HCT116 (cell line): ENCODE results near the gene ARL2BP.

Experiments used
- ATF3 ChIP-seq: IDR thresholded peaks from 2 replicates; pipeline ENCODE4 v1.6.1; 2012
- CBX3 ChIP-seq: IDR thresholded peaks from 2 replicates; pipeline ENCODE4 v1.6.1; 2012; ENCODE audit warnings: low read depth
- CEBPB ChIP-seq: IDR thresholded peaks from 2 replicates; pipeline ENCODE4 v1.6.1; 2012; ENCODE audit warnings: low read depth
- CTCF ChIP-seq, 3 experiments: fragments of 200-600 bp in 1 of 3; sonication (generic) in 1 of 3; IDR thresholded peaks in 2 of 3; conservative IDR thresholded peaks in 1 of 3; 2 replicates each; pipeline ENCODE4 v1.5.1; 2012 to 2017; ENCODE audit warnings: low read depth in 2 of 3, low read length in 2 of 3, antibody characterized with exemption in 1 of 3, borderline replicate concordance in 1 of 3, control low read depth in 1 of 3, mild to moderate bottlenecking in 1 of 3, mixed read lengths in 1 of 3, mixed run types in 1 of 3, moderate library complexity in 1 of 3; ENCODE audit not compliant: insufficient read depth in 1 of 3
- EGR1 ChIP-seq: IDR thresholded peaks from 2 replicates; pipeline ENCODE4 v1.6.1; 2012; ENCODE audit warnings: low read depth
- EZH2 ChIP-seq: fragments of 200-600 bp; sonication (generic); IDR thresholded peaks from 2 replicates; pipeline ENCODE4 v1.6.1; 2017; ENCODE audit warnings: antibody characterized with exemption, mixed run types
- EZH2phosphoT487 ChIP-seq: fragments of 200-600 bp; IDR thresholded peaks from 2 replicates; pipeline ENCODE4 v1.6.1; 2018; ENCODE audit warnings: antibody characterized with exemption, borderline replicate concordance
- POLR2A ChIP-seq: IDR thresholded peaks from 2 replicates; pipeline ENCODE4 v1.7.0; 2011; ENCODE audit warnings: borderline replicate concordance; ENCODE audit not compliant: insufficient read depth, insufficient read length; ENCODE audit errors: extremely low read depth
- POLR2AphosphoS5 ChIP-seq: IDR thresholded peaks from 2 replicates; pipeline ENCODE4 v1.6.1; 2011; ENCODE audit warnings: mild to moderate bottlenecking, low read depth, low read length, moderate library complexity
- RAD21 ChIP-seq: IDR thresholded peaks from 2 replicates; pipeline ENCODE4 v1.6.1; 2012; ENCODE audit warnings: low read depth, mild to moderate bottlenecking
- REST ChIP-seq: IDR thresholded peaks from 2 replicates; pipeline ENCODE4 v1.6.1; 2012; ENCODE audit warnings: low read depth
- SIN3A ChIP-seq: IDR thresholded peaks from 2 replicates; pipeline ENCODE4 v1.6.1; 2012; ENCODE audit warnings: low read depth
- ZNF274 ChIP-seq: fragments of 200-500 bp; sonication (Bioruptor generic); IDR thresholded peaks from 2 replicates; pipeline ENCODE4 v1.6.1; 2014; ENCODE audit warnings: mild to moderate bottlenecking, low read depth, low read length, inconsistent platforms
- TF ChIP-seq, protein P1 (sequence below): IDR thresholded peaks from 2 replicates; pipeline ENCODE4 v1.6.1; 2012

- no peak for TF ChIP-seq CTCF (IDR thresholded peaks at IDR 0.05 in 2 of 3, conservative IDR thresholded peaks at IDR 0.05 in 1 of 3; ENCODE audit: borderline replicate concordance in 1 of 3, insufficient read depth in 1 of 3, low read depth in 2 of 3, low read length in 2 of 3)
- no peak for TF ChIP-seq EZH2
- TF ChIP-seq SIN3A: no peak
- TF ChIP-seq RAD21: no peak
- no peak for TF ChIP-seq POLR2AphosphoS5
- TF ChIP-seq POLR2A: no peak
- TF ChIP-seq EGR1: no peak
- no peak for TF ChIP-seq CBX3
- TF ChIP-seq EZH2phosphoT487: no peak
- no peak for TF ChIP-seq REST
- TF ChIP-seq CEBPB: no peak
- no peak for TF ChIP-seq ATF3
- TF ChIP-seq ZNF274: no peak
- TF ChIP-seq, protein P1, sequence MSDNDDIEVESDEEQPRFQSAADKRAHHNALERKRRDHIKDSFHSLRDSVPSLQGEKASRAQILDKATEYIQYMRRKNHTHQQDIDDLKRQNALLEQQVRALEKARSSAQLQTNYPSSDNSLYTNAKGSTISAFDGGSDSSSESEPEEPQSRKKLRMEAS: no peak
Observed at GRCh38 chr16:57264381-57264780, 19.3 kb downstream of the ARL2BP start.
